Lower leg skin (tissue), 4 donors: ENCODE results near the gene PBX1. TPM values are rescaled to one million over a fixed set of nuclear protein-coding genes. Genes with fewer than 3 reads are reported as not detected.

ENCODE experiments used
- DNase-seq, 2 donors: peaks; one replicate each; pipeline ENCODE4 v3.0.0-alpha.2; 2019; ENCODE audit warnings: low spot score in 2 of 2
- H3K4me3 ChIP-seq: fragments of 200-600 bp; sonication (generic); 2 replicates; pipeline ENCODE4 v1.5.1; 2017; ENCODE audit warnings: mild to moderate bottlenecking, low read depth; ENCODE audit not compliant: poor library complexity, severe bottlenecking
- CTCF ChIP-seq, 3 donors: fragments of 450-650 bp; IDR thresholded peaks; one replicate each; pipeline ENCODE4 v1.5.1; 2016; ENCODE audit warnings: antibody characterized with exemption in 3 of 3, mild to moderate bottlenecking in 3 of 3, moderate library complexity in 2 of 3
- POLR2A ChIP-seq, 2 donors: fragments of 450-650 bp; IDR thresholded peaks; one replicate each; pipeline ENCODE4 v1.6.1; 2016 to 2017; ENCODE audit warnings: antibody characterized with exemption in 2 of 2, mild to moderate bottlenecking in 1 of 2, moderate library complexity in 1 of 2
- WGBS, 2 donors: methylation state at CpG; one replicate each; pipeline ENCODE4 v1.1.5; 2018; 5-methylcytosine and 5-hydroxymethylcytosine counted together
- intact Hi-C: fragments of 100-400 bp; cut with DNase I; formaldehyde crosslinking; loops from one replicate; pipeline ENCODE4 v1.15.0; 2023; ENCODE audit warnings: low total_unique reads
- total RNA-seq, 4 donors: library from RNA; depleted of rRNA; stranded (reverse); fragments of >200 nt; gene quantifications; one replicate each; pipeline ENCODE4 v1.1.0, GENCODE V29; 2016

Gene PBX1
- total RNA-seq, 4 donors from 2014 or later = 10.0 to 24.1 (median 15.4) TPM

GRCh38 chr1:164596172-164596571 lies 37.2 kb downstream of the PBX1 start:
- WGBS, 2 donors = 81 to 85% methylated on average over 1 of the region's 1 CpG
- DNase-seq = no peak
- intact Hi-C loops = no loop called here
- H3K4me3 ChIP-seq = no peak overlapping the region
- no peak for TF ChIP-seq CTCF (IDR thresholded peaks at IDR 0.05)
- TF ChIP-seq POLR2A (IDR thresholded peaks at IDR 0.05) = no peak

- WGBS, 2 donors = 54 to 74% methylated on average over 6 of the region's 6 CpGs
- intact Hi-C loops = no loop called here
- no peak for TF ChIP-seq POLR2A (IDR thresholded peaks at IDR 0.05)
- no peak for TF ChIP-seq CTCF (IDR thresholded peaks at IDR 0.05)
- DNase-seq = no peak
- no peak overlapping the region for H3K4me3 ChIP-seq
These were observed 39.7 kb downstream of the PBX1 start for GRCh38 chr1:164598719-164599118.

GRCh38 chr1:164599272-164599671 lies 40.3 kb downstream of the PBX1 start:
- WGBS, 2 donors = 57 to 76% methylated on average over 5 of the region's 5 CpGs
- no peak for DNase-seq
- intact Hi-C loops = no loop called here
- no peak overlapping the region for H3K4me3 ChIP-seq
- TF ChIP-seq CTCF (IDR thresholded peaks at IDR 0.05) (no peak), POLR2A (IDR thresholded peaks at IDR 0.05) (no peak)

- 46 to 60% methylated on average over 5 of the region's 5 CpGs for WGBS, 2 donors
- no peak overlapping the region for H3K4me3 ChIP-seq
- intact Hi-C loops = loop anchor here (1.0 kb wide), 1 partner anchor 12 kb away; no protein-coding TSS in a partner anchor
- TF ChIP-seq CTCF (IDR thresholded peaks at IDR 0.05) = no peak
- no peak for TF ChIP-seq POLR2A (IDR thresholded peaks at IDR 0.05)
- no peak for DNase-seq
These were observed 42.6 kb downstream of the PBX1 start for GRCh38 chr1:164601399-164602100.

GRCh38 chr1:164602101-164602422 lies 43.1 kb downstream of the PBX1 start:
- TF ChIP-seq POLR2A (IDR thresholded peaks at IDR 0.05) = no peak
- no peak for TF ChIP-seq CTCF (IDR thresholded peaks at IDR 0.05)
- intact Hi-C loops = no loop called here
- 12 to 34% methylated on average over 4 of the region's 4 CpGs for WGBS, 2 donors
- peak in 1 of 2 donors; percentile 65 for DNase-seq
- no peak overlapping the region for H3K4me3 ChIP-seq
